Measurements from ENCODE around the gene CORO2A. TPM values are rescaled to one million over a fixed set of nuclear protein-coding genes. Genes with fewer than 3 reads are reported as not detected.

CORO2A gene
- total and polyA plus RNA-seq, 2 donors (not counting 3 experiments of a cell fraction or from before 2014, with no cell fraction given): 0.35 to 0.53 TPM

DNA sequence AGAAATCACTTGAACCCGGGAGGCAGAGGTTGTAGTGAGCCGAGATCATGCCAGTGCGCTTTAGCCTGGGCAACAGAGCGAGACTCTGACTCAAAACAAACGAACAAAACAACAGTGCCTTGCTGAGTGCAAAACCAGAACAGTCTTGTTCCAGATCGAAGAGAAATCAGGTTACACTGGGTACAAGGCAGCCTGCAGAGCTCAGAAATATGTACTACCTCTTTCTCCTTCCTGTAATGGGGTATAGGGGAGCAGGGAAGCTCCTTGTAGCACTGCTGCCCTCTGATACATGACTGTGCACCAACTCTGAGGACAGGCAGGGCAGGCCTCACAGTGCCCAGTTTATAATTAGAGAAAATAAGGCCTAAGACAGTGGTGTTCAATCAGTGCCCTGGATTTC is 38.4 kb upstream of the CORO2A start:
- CTCF ChIA-PET: interaction anchor here (1.7 kb wide), 1 partner anchor 24 kb away, joined by 3 read pairs; no protein-coding TSS in a partner anchor

DNA sequence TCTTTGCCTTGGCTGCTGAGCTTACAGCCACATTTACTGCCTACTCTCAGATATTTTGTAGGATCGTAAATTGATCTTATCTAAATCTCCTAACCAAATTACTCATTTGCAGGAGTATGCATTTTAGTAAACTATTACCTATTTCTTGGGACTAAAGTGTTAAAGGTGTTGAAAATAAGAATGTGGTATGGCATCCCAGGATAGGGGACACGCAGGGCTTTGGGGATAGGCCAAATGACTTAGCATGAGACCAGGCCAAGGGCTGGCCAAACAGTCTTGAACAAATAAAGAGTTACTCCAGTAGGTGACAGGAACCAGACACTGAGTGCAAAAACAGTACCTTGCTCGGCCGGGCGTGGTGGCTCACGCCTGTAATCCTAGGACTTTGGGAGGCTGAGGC is 37.9 kb upstream of the CORO2A start:
- CTCF ChIA-PET: interaction anchor here (1.3 to 1.7 kb wide), 2 partner anchors 11 to 24 kb away, joined by 3 read pairs; no protein-coding TSS in a partner anchor
- TF ChIP-seq, protein P1, sequence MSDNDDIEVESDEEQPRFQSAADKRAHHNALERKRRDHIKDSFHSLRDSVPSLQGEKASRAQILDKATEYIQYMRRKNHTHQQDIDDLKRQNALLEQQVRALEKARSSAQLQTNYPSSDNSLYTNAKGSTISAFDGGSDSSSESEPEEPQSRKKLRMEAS (IDR thresholded peaks at IDR 0.05; ENCODE audit: insufficient read depth, insufficient read length): no peak

More for the DNA sequence above, 38.4 kb upstream of the CORO2A start:
- intact Hi-C loops (cut with micrococcal nuclease): no loop called here
- FAIRE-seq (no peak), DNase-seq (ENCODE audit: low read depth, low spot score) (no peak)
- Histone ChIP-seq H3K9ac (replicated peaks; ENCODE audit: extremely low read depth, insufficient read depth, low read length) (no peak overlapping the region), H3K36me3 (ENCODE audit: control insufficient read depth in 2 of 2, extremely low read depth in 1 of 2, insufficient read depth in 2 of 2, low read length in 2 of 2) (no peaks in the 10 kb centered on the region), H3K9me3 (replicated peaks; ENCODE audit: control insufficient read depth, insufficient read depth, low read length) (no peaks in the 10 kb centered on the region), H3K4me2 (ENCODE audit: insufficient read depth, low read length) (no peak overlapping the region), H3K9me1 (replicated peaks; ENCODE audit: control insufficient read depth, extremely low read depth, insufficient read depth, low read length) (no peaks in the 10 kb centered on the region), H4K20me1 (replicated peaks; ENCODE audit: control insufficient read depth, extremely low read depth, insufficient read depth, low read length) (no peaks in the 10 kb centered on the region), H3K27me3 (ENCODE audit: control insufficient read depth in 2 of 2, insufficient read depth in 2 of 2, low read length in 2 of 2) (no peaks in the 10 kb centered on the region), H3K27ac (ENCODE audit: insufficient read depth, low read depth, low read length) (no peak overlapping the region), H2AFZ (ENCODE audit: low read depth, low read length) (no peak overlapping the region), H3K4me3 (replicated peaks in 1 of 3; ENCODE audit: insufficient read depth in 1 of 3, low read depth in 1 of 3, low read length in 3 of 3) (no peak overlapping the region), H3K4me1 (ENCODE audit: control insufficient read depth, extremely low read depth, insufficient read depth, low read length) (no peaks in the 10 kb centered on the region), H3K79me2 (ENCODE audit: control insufficient read depth, insufficient read depth, low read length) (no peaks in the 10 kb centered on the region)
- TF ChIP-seq EZH2 (IDR thresholded peaks at IDR 0.05; ENCODE audit: borderline replicate concordance, low read depth, low read length, severe bottlenecking) (no peak), POLR2A (IDR thresholded peaks at IDR 0.05; ENCODE audit: low read depth, low read length) (no peak), FOS (IDR thresholded peaks at IDR 0.05; ENCODE audit: borderline replicate concordance, insufficient read depth, low read length) (no peak), POLR2AphosphoS5 (IDR thresholded peaks at IDR 0.05; ENCODE audit: insufficient read depth, low read depth, low read length) (no peak)
- no TSS peak for BruUV-seq (replicated peaks)
- dilution Hi-C loops (cut with MboI; ENCODE audit: extremely low pct_ligation_motif_present, low sequenced_read_pairs): no loop called here
- POLR2A ChIA-PET: no interaction called here

More for the DNA sequence above, 37.9 kb upstream of the CORO2A start:
- no TSS peak for BruUV-seq (replicated peaks)
- Histone ChIP-seq H3K27ac (ENCODE audit: insufficient read depth, low read depth, low read length) (no peak overlapping the region), H3K4me1 (ENCODE audit: control insufficient read depth, extremely low read depth, insufficient read depth, low read length) (no peaks in the 10 kb centered on the region), H3K9ac (replicated peaks; ENCODE audit: extremely low read depth, insufficient read depth, low read length) (no peak overlapping the region), H3K36me3 (ENCODE audit: control insufficient read depth in 2 of 2, extremely low read depth in 1 of 2, insufficient read depth in 2 of 2, low read length in 2 of 2) (no peaks in the 10 kb centered on the region), H3K9me1 (replicated peaks; ENCODE audit: control insufficient read depth, extremely low read depth, insufficient read depth, low read length) (no peaks in the 10 kb centered on the region), H3K4me3 (replicated peaks in 1 of 3; ENCODE audit: insufficient read depth in 1 of 3, low read depth in 1 of 3, low read length in 3 of 3) (no peak overlapping the region), H3K9me3 (replicated peaks; ENCODE audit: control insufficient read depth, insufficient read depth, low read length) (no peaks in the 10 kb centered on the region), H3K79me2 (ENCODE audit: control insufficient read depth, insufficient read depth, low read length) (no peaks in the 10 kb centered on the region), H2AFZ (ENCODE audit: low read depth, low read length) (no peak overlapping the region), H3K4me2 (ENCODE audit: insufficient read depth, low read length) (no peak overlapping the region), H4K20me1 (replicated peaks; ENCODE audit: control insufficient read depth, extremely low read depth, insufficient read depth, low read length) (no peaks in the 10 kb centered on the region), H3K27me3 (ENCODE audit: control insufficient read depth in 2 of 2, insufficient read depth in 2 of 2, low read length in 2 of 2) (no peaks in the 10 kb centered on the region)
- no peak for DNase-seq (ENCODE audit: low read depth, low spot score)
- intact Hi-C loops (cut with micrococcal nuclease) (no loop called here), dilution Hi-C loops (cut with MboI; ENCODE audit: extremely low pct_ligation_motif_present, low sequenced_read_pairs) (no loop called here)
- no peak for FAIRE-seq
- POLR2A ChIA-PET: no interaction called here
